Upper lobe of right lung (tissue), 1 donor: ENCODE data around the gene FBXW8. TPM values are rescaled to one million over a fixed set of nuclear protein-coding genes. Genes with fewer than 3 reads are reported as not detected.

ENCODE experiments used
- ATAC-seq: fragments of 200-7000 bp; cut with Tn5 transposase; one replicate; pipeline ENCODE4 v1.9.1; 2020; ENCODE audit warnings: mild to moderate bottlenecking, moderate library complexity
- DNase-seq: peaks from one replicate; pipeline ENCODE4 v3.0.0-alpha.2; 2020
- H3K27ac ChIP-seq: fragments of 200-600 bp; one replicate; pipeline ENCODE4 v1.8.0; 2022
- H3K27me3 ChIP-seq: fragments of 200-600 bp; one replicate; pipeline ENCODE4 v1.8.0; 2022; ENCODE audit warnings: mild to moderate bottlenecking
- H3K36me3 ChIP-seq: fragments of 200-600 bp; one replicate; pipeline ENCODE4 v1.8.0; 2022
- H3K4me1 ChIP-seq: fragments of 200-600 bp; one replicate; pipeline ENCODE4 v1.8.0; 2022
- H3K4me3 ChIP-seq: fragments of 200-600 bp; one replicate; pipeline ENCODE4 v1.8.0; 2022; ENCODE audit warnings: mild to moderate bottlenecking
- H3K9me3 ChIP-seq: fragments of 200-600 bp; one replicate; pipeline ENCODE4 v1.8.0; 2022
- intact Hi-C: fragments of 100-400 bp; cut with DNase I; formaldehyde crosslinking; loops from one replicate; pipeline ENCODE4 v1.11.0; 2022
- total RNA-seq: library from RNA; stranded (reverse); fragmentation: NEBNext Ultra II Directional; extraction: Animal tissue kit (Norgen Biotek cat#: 25700); gene quantifications from one replicate; pipeline ENCODE4 v1.2.1, GENCODE V29; 2021
- TF ChIP-seq, protein P1 (sequence below): fragments of 200-600 bp; IDR thresholded peaks from one replicate; pipeline ENCODE4 v1.8.0; 2022; ENCODE audit warnings: antibody characterized with exemption
- donor health status: DM: no; HTN: yes; CAD: no; lungs with severe emphysema.

The FBXW8 gene
- total RNA-seq, 1 donor from 2014 or later: 16.8 TPM

DNA sequence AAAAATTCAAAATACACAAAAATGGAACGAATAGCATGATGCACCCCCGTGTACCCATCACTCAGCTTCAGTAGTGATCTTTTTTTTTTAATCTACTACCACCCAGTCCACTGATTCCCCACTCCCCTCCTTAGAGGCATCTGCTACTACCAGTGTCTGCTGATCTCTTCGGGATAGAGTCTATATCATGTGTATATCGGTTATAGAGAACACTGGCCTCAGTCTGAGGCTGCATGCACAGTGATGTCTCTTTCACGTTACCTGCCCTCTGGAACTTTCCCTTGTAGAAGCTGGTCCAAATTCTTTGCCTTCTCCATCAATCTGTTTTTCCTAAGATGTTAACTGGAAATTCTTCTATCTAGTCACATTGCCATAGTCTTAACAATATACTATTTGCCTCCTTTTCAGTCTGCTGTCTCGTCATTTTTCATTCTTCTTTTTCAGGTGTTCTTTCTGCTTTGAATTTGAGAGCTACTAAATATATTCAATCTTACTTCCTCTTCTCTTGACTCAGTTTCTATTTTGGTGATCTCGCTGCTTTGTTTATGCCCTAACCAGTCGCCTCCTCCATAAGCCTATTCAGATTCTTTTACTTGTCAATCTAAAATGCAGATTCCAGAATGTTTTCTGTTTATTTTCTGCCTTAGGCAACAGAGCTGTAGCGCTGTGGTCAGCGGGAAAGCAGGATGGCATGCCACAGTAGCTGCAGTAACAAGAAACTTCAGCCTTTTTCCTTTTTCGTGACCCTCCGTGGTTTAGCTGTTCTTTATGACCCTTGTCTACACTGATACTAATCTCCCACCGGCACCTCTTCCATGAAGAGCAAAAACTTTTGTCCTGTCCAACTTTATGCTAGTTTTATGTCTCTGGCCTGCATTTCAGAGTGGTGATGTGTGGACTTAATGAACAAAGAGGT is 67.0 kb downstream of the FBXW8 start:
- Histone ChIP-seq H3K27me3 (no peaks in the 10 kb centered on the region), H3K27ac (no peak overlapping the region), H3K4me1 (no peaks in the 10 kb centered on the region), H3K36me3 (peaks cover 12% of the 10 kb centered on the region), H3K4me3 (no peak overlapping the region), H3K9me3 (no peaks in the 10 kb centered on the region)
- intact Hi-C loops: no loop called here
- DNase-seq (no peak), ATAC-seq (no peak)
- TF ChIP-seq, protein P1, sequence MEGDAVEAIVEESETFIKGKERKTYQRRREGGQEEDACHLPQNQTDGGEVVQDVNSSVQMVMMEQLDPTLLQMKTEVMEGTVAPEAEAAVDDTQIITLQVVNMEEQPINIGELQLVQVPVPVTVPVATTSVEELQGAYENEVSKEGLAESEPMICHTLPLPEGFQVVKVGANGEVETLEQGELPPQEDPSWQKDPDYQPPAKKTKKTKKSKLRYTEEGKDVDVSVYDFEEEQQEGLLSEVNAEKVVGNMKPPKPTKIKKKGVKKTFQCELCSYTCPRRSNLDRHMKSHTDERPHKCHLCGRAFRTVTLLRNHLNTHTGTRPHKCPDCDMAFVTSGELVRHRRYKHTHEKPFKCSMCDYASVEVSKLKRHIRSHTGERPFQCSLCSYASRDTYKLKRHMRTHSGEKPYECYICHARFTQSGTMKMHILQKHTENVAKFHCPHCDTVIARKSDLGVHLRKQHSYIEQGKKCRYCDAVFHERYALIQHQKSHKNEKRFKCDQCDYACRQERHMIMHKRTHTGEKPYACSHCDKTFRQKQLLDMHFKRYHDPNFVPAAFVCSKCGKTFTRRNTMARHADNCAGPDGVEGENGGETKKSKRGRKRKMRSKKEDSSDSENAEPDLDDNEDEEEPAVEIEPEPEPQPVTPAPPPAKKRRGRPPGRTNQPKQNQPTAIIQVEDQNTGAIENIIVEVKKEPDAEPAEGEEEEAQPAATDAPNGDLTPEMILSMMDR: no peak

GRCh38 chr12:116978791-116979508 is 68.2 kb downstream of the FBXW8 start:
- H3K9me3 ChIP-seq: no peaks in the 10 kb centered on the region
- intact Hi-C loops: no loop called here
- H3K36me3 ChIP-seq: peaks cover 1% of the 10 kb centered on the region
- ATAC-seq (no peak), DNase-seq (no peak)
- H3K4me1 ChIP-seq: no peaks in the 10 kb centered on the region
- no peaks in the 10 kb centered on the region for H3K27me3 ChIP-seq
- H3K4me3 ChIP-seq: no peak overlapping the region
- TF ChIP-seq, protein P1: no peak
- H3K27ac ChIP-seq: no peak overlapping the region

GRCh38 chr12:116980083-116980482 is 69.3 kb downstream of the FBXW8 start:
- DNase-seq (no peak), ATAC-seq (no peak)
- H3K9me3 ChIP-seq: no peaks in the 10 kb centered on the region
- intact Hi-C loops: no loop called here
- no peak overlapping the region for H3K4me3 ChIP-seq
- H3K27ac ChIP-seq: no peak overlapping the region
- no peaks in the 10 kb centered on the region for H3K36me3 ChIP-seq
- no peaks in the 10 kb centered on the region for H3K4me1 ChIP-seq
- TF ChIP-seq, protein P1: no peak
- H3K27me3 ChIP-seq: no peaks in the 10 kb centered on the region

GRCh38 chr12:116982791-116983411 is 72.2 kb downstream of the FBXW8 start:
- no peak for DNase-seq
- Histone ChIP-seq H3K36me3 (peaks cover 4% of the 10 kb centered on the region), H3K4me1 (no peaks in the 10 kb centered on the region), H3K4me3 (no peak overlapping the region), H3K27me3 (no peaks in the 10 kb centered on the region), H3K27ac (no peak overlapping the region), H3K9me3 (no peaks in the 10 kb centered on the region)
- intact Hi-C loops: no loop called here
- ATAC-seq: peak; percentile 34
- TF ChIP-seq, protein P1: no peak

- no peak overlapping the region for H3K4me3 ChIP-seq
- peaks cover 13% of the 10 kb centered on the region for H3K36me3 ChIP-seq
- no peaks in the 10 kb centered on the region for H3K4me1 ChIP-seq
- no peaks in the 10 kb centered on the region for H3K27me3 ChIP-seq
- TF ChIP-seq, protein P1: no peak
- intact Hi-C loops: no loop called here
- no peak for DNase-seq
- H3K27ac ChIP-seq: no peak overlapping the region
- ATAC-seq: no peak
- H3K9me3 ChIP-seq: no peaks in the 10 kb centered on the region
These were observed 73.3 kb downstream of the FBXW8 start for GRCh38 chr12:116984098-116984497.
